ENCODE results near the gene SMC6. TPM values are rescaled to one million over a fixed set of nuclear protein-coding genes. Genes with fewer than 3 reads are reported as not detected.

Gene SMC6
- total and polyA plus RNA-seq, 10 of the 15 experiments (the other 5 are each of a cell fraction or from before 2014, with no cell fraction given): 12.8 to 63.8 (median 38.8) TPM

- TF ChIP-seq MEF2A (IDR thresholded peaks at IDR 0.05; ENCODE audit: insufficient read depth, low read depth, low read length): 0 out of 2 replicates have a peak, but pooled peaks have one; percentile 36
- TF ChIP-seq CHD4 (IDR thresholded peaks at IDR 0.05): no peak
- no peak for TF ChIP-seq NBN (IDR thresholded peaks at IDR 0.05)
Observed at GRCh38 chr2:17752246-17752645, 1.4 kb downstream of the SMC6 start (continued).

DNA sequence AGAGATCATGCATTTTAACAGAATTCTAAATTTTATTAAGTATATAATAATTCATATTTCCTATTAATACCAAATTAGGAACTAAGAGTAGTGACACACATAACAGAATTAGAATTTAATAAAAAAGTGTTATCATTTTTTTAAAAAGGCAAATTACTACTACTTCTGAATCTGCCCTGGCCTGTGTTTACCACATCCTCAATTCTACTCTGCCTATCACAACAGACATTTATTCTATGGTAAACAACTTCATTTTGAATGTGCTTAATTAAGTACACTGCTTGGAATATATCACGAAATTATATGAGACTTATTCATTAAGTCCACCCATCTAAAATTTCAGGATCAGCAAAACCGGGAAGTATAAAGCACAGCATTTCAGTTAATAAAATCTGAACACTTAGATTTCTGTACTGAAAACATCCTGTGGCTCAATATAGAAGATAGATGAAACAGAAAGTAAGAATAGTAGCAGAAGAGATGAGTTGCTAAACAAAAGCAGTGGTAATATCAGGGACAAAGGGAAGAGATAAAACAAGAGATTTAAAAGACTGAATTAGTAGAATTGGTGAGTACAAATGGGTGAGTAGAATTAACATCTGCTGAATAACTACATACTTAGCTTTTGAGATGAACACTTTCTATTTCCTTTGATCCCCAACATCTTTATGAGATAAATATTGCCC is 3.7 kb downstream of the SMC6 start:
- TSS peak; percentile 16 for BruUV-seq (replicated peaks)
- RAD21 ChIA-PET (ENCODE audit: unreplicated experiment): interaction anchor here (0.7 to 2.6 kb wide), 6 partner anchors 13 to 82 kb away, joined by 3 to 13 read pairs (median 4); no protein-coding TSS in a partner anchor
- H3K4me3 ChIP-seq: peak overlapping the region; percentile 64

More for the DNA sequence above, 3.7 kb downstream of the SMC6 start:
- Histone ChIP-seq H3K27me3 (replicated peaks in 1 of 2; ENCODE audit: control insufficient read depth in 2 of 2, insufficient read depth in 2 of 2, low read length in 1 of 2) (no peaks in the 10 kb centered on the region), H2AFZ (ENCODE audit: control insufficient read depth, low read depth, low read length) (peak overlapping the region; percentile 49), H3K79me2 (ENCODE audit: control insufficient read depth, insufficient read depth, low read length) (peaks cover 72% of the 10 kb centered on the region), H3K36me3 (ENCODE audit: control insufficient read depth in 2 of 2, insufficient read depth in 2 of 2, low read length in 1 of 2) (no peaks in the 10 kb centered on the region), H3K9ac (ENCODE audit: control insufficient read depth, insufficient read depth, low read length) (peak overlapping the region; percentile 32; the same call in 1 of the 2 replicates), H3K9me3 (replicated peaks; ENCODE audit: control insufficient read depth, insufficient read depth, low read length) (no peaks in the 10 kb centered on the region), H3K4me1 (ENCODE audit: control insufficient read depth, insufficient read depth, low read length) (peaks cover 6% of the 10 kb centered on the region), H3K4me2 (ENCODE audit: control insufficient read depth, insufficient read depth) (peak overlapping the region; percentile 82), H4K20me1 (ENCODE audit: control insufficient read depth, insufficient read depth) (no peaks in the 10 kb centered on the region), H3K27ac (ENCODE audit: control insufficient read depth, insufficient read depth) (peak overlapping the region; percentile 84)
- in situ Hi-C loops (cut with MboI): no loop called here
- TF ChIP-seq ZNF274 (IDR thresholded peaks at IDR 0.05; ENCODE audit: insufficient read depth, insufficient read length) (no peak), FOXM1 (IDR thresholded peaks at IDR 0.05; ENCODE audit: low read depth, low read length) (0 out of 2 replicates have a peak, but pooled peaks have one; percentile 29), EZH2 (IDR thresholded peaks at IDR 0.05; ENCODE audit: borderline replicate concordance, control insufficient read depth, low read depth, low read length) (no peak), NFIC (IDR thresholded peaks at IDR 0.05; ENCODE audit: low read depth, low read length) (0 out of 2 replicates have a peak, but pooled peaks have one; percentile 44), RUNX3 (IDR thresholded peaks at IDR 0.05; ENCODE audit: low read length) (peak; percentile 55), RBBP5 (conservative IDR thresholded peaks at IDR 0.05) (peak; percentile 66; the same call in 1 of the 2 replicates), YBX1 (IDR thresholded peaks at IDR 0.05) (no peak)
- TF ChIP-seq, protein P1, sequence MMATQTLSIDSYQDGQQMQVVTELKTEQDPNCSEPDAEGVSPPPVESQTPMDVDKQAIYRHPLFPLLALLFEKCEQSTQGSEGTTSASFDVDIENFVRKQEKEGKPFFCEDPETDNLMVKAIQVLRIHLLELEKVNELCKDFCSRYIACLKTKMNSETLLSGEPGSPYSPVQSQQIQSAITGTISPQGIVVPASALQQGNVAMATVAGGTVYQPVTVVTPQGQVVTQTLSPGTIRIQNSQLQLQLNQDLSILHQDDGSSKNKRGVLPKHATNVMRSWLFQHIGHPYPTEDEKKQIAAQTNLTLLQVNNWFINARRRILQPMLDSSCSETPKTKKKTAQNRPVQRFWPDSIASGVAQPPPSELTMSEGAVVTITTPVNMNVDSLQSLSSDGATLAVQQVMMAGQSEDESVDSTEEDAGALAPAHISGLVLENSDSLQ (IDR thresholded peaks at IDR 0.05): 0 out of 2 replicates have a peak, but pooled peaks have one; percentile 19
- ATAC-seq (0 out of 3 replicates have a peak, but pooled peaks have one; percentile 6), DNase-seq (ENCODE audit: low read depth, low spot score) (no peak), FAIRE-seq (no peak)
- intact Hi-C loops (cut with micrococcal nuclease; ENCODE audit: unreplicated experiment): loop anchor here (5.0 to 10.0 kb wide), 2 partner anchors 233 to 1095 kb away; partner anchors contain the start of gene RAD51AP2
- ChIA-PET POLR2A (interaction anchor here (0.7 to 1.1 kb wide), 4 partner anchors 16 to 79 kb away, joined by 3 to 5 read pairs (median 3); no protein-coding TSS in a partner anchor), SMC1A (ENCODE audit: uncharacterized antibody, unreplicated experiment) (interaction anchor here (0.6 to 2.8 kb wide), 11 partner anchors 10 to 83 kb away, joined by 3 to 38 read pairs (median 7); partner anchors contain the start of gene MSGN1), CTCF (interaction anchor here (0.7 to 3.9 kb wide), 12 partner anchors 7 to 400 kb away, joined by 3 to 29 read pairs (median 5); partner anchors contain the start of gene MSGN1)
- 0% methylated on average over 2 of the region's 2 CpGs for WGBS (ENCODE audit: insufficient coverage, insufficient replicate concordance, low lambda C conversion rate, missing lambda C conversion rate)
